22Rv1 (cell line): Measurements from ENCODE around the gene ATP13A1.
A peak's percentile ranks its signal among the peaks of the same experiment; 100 is the strongest.

Experiments used
- H3K27ac ChIP-seq: fragments of 450-650 bp; 2 replicates; pipeline ENCODE4 v1.5.1; 2017
- ZFX ChIP-seq: fragments of 450-650 bp; IDR thresholded peaks from 2 replicates; pipeline ENCODE4 v1.6.1; 2017; ENCODE audit warnings: antibody characterized with exemption, borderline replicate concordance
- TF ChIP-seq, protein P1 (sequence below): fragments of 450-650 bp; IDR thresholded peaks from 2 replicates; pipeline ENCODE4 v1.5.1; 2017; ENCODE audit warnings: mild to moderate bottlenecking

ATP13A1 gene

DNA sequence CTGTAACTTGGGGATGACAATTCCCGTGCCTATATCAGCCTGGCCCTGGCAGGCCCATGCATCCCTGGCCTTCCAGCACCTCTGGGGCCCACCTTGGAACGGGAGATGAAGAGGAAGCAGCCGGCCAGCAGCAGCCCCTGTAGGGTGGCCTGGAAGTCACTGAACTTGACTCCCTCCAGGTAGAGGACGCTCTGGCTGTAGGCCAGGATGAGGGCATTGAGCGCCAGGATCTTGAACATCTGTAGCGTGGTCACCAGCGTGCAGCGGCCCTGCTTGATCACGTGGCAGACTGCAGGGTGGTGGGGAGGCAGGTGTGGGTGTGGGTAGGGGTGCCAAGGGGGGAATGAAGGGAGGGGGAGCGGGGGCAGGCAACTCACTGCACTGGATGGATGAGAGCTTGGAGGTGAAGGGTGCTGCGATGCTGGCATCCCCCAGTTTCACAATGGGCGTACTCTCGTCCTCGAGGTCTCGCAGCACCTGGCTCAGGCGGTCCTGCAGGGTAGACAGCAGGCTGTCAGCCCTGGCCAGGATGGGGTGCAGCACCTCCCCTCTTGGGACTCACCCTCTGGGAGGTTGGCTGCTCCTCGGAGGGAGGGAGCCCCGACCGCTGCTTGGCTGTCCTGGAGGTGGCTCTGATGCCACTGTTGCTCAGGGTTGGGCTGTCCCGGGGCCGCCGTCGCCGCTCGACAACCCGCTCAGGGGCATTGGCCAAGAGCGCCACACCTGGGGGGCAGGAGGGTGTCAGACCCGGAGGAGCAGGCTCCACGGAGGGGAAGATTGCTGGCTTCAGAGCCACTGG lies 16.2 kb downstream of the ATP13A1 start:
- no peak overlapping the region for H3K27ac ChIP-seq
- no peak for TF ChIP-seq ZFX
- TF ChIP-seq, protein P1, sequence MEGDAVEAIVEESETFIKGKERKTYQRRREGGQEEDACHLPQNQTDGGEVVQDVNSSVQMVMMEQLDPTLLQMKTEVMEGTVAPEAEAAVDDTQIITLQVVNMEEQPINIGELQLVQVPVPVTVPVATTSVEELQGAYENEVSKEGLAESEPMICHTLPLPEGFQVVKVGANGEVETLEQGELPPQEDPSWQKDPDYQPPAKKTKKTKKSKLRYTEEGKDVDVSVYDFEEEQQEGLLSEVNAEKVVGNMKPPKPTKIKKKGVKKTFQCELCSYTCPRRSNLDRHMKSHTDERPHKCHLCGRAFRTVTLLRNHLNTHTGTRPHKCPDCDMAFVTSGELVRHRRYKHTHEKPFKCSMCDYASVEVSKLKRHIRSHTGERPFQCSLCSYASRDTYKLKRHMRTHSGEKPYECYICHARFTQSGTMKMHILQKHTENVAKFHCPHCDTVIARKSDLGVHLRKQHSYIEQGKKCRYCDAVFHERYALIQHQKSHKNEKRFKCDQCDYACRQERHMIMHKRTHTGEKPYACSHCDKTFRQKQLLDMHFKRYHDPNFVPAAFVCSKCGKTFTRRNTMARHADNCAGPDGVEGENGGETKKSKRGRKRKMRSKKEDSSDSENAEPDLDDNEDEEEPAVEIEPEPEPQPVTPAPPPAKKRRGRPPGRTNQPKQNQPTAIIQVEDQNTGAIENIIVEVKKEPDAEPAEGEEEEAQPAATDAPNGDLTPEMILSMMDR = no peak

DNA sequence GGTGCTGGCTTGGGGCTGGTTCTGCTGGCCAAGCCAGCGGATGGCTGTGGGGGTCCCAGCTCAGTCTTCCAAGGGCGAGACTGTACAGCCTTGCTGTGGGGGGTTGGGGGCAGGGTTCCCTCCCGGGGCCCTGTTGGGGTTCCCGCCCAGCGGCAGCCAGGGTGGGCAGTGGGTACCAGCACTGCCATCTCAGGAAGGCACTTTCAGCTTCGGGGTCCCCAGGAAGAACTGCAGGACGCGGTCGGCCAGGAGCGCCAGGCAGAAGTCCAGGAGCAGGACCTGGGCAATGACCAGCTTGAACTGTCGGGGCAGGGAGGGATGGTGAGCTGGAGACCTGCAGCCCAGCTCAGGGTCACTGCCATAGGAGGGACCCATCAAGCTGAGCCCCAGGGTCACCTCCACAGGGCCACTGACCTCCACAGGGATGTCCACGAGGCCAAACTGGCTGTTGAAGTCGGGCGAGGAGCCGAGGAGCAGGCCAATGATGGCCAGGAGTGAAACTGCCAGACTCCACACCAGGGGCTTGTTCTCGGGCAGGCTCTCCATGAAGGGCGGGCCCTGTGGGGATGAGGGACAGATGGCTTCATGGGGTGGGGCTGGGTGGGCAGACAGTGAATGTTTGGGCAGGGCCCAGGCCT lies 18.1 kb downstream of the ATP13A1 start:
- TF ChIP-seq ZFX = no peak
- TF ChIP-seq, protein P1 = no peak

DNA sequence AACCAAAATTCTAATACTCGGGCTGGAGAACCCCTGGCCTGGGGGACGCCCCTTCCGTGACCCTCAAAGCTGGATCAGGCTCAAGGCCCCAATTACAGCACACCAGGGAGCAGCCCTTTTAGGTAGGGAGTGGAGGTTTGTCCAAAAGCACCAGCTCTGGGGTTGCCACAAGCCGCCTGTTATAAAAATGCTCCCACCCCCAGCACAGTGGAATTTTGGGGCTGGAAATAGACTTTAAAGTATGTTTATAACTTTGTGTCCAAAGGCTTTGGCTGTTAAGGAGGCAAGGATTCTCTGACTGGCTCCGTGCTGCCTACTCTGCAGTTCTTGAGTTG lies 19.5 kb downstream of the ATP13A1 start:
- H3K27ac ChIP-seq = peak overlapping the region; percentile 80
- no peak for TF ChIP-seq ZFX
- TF ChIP-seq, protein P1 = peak; percentile 59

More for the DNA sequence above, 18.1 kb downstream of the ATP13A1 start:
- H3K27ac ChIP-seq = no peak overlapping the region

DNA sequence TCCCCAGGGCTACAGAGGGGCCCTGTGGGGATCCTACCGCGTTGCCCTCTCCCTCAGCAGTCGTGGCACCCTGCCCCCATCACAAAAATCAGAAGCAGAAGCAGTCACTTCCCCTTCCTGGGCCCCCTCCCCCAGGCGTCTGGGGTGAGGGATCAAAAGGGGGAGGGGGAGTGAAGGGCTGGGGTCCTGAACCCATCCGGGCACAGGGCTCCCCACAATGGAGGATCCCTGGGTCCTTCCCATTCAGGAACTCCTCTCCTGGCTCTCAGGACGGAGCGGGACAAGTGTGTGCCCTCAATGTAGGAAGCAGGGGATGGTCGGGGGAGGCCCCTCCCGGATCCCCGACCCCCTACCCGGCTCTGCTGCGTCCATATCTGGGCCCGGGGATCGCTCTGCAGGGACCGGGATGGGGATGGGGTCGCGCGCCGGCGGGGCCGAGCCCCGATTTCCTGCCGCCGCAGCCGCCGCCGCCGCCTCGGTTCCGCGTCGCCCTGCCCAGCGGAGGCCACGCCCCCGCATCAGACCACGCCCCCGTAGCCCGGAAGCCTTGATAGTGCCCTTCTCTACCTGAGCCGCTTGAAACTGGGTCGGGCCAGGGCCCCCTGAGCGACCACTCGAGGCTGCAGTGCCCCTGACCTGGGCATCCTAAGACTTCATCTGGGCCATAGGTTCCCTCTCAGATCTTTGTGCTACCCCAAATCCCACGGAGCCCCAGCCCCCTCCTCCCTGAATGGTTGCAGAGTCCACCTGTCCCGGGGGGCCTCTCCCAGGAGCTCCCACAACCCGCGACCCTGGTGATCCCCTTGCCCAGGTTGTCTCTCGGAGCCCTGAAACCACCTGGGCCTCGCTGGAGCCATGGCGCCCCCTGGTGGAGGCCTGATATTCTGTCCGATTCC lies 20.1 kb downstream of the ATP13A1 start, which contains the start of gene GMIP:
Gene GMIP (minus strand): TSS at position 500 of the 896 bp plus-strand sequence. CDS start 128 bp downstream, at position 372.
- H3K27ac ChIP-seq = peak within 1 kb of the TSS; percentile 80
- TF ChIP-seq ZFX = no peak
- TF ChIP-seq, protein P1 = peak; percentile 94

DNA sequence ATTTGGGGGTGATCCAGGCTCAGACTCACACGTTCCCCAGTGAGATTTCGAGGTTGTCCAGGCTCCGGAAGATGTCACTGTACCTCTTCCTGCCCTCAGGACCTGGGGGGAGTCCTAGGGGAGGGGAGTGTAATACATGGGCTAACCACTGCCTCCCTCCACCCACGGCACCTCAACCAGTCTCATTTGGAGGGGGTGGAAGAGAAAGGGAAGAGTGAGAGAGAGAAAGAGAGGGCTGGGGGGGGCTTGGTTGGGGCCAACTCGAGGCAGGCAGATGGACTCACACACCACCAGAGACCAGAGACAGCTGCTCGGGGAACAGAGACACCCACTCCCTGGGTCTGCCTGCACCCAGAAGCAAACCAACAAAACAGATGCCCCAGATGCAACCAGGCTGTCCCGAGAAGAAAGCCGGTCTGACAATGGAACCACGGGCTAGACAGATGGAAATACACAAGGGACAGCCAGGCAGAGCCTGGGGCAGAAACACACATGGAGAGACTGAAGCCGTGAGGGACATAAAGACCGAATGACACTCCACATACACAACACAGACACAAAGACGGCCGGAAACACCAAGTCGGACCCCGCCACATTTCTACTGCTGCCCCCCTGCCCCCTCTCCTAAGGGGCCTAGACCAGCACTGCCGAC lies 20.8 kb downstream of the ATP13A1 start:
- TF ChIP-seq, protein P1 = no peak
- TF ChIP-seq ZFX = no peak
- peak overlapping the region; percentile 80 for H3K27ac ChIP-seq

DNA sequence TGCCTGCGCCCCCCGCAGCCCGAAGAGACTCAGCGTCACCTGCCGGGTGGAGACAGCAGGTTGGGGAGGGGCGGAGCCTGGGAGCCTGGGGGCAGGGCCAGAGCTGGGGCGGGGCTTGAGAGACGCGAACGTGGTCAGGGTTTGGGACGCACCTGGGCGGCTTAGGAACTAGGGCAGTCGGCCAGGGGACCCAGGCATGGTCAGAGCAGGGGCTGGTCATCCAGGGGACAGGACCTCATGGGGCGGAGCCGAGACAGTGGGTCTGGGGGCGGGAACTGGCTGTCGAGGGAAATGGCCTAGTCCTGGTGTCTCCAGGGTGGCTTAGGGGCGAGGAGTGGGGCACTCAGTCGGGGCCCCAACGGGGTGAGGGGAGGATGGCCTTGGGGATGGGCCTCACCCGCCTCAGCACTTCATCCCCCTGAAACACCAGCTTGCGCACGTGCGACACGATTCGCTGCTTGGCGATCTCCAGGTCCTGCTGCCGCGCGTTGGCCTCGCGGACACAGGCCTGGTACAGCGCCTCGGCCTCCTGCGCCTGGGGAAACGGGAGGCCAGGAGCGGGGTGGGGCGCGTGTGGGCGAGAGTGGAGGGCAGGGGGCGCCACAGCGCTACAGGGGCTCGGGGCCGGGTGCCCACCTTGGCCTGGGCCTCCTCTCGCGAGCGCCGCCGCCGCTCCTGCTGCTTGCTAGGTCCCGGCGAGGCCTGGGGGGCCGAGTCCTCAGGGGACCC lies 25.8 kb downstream of the ATP13A1 start:
- TF ChIP-seq, protein P1 = no peak
- TF ChIP-seq ZFX = no peak
- no peak overlapping the region for H3K27ac ChIP-seq
